Upper lobe of right lung (tissue), 1 donor: ENCODE results near the gene TTC12. TPM values are rescaled to one million over a fixed set of nuclear protein-coding genes. Genes with fewer than 3 reads are reported as not detected.
A peak's percentile ranks its signal among the peaks of the same experiment; 100 is the strongest.

Source experiments
- ATAC-seq: fragments of 200-7000 bp; cut with Tn5 transposase; one replicate; pipeline ENCODE4 v1.9.1; 2020; ENCODE audit warnings: mild to moderate bottlenecking, moderate library complexity
- DNase-seq: peaks from one replicate; pipeline ENCODE4 v3.0.0-alpha.2; 2020
- H3K27ac ChIP-seq: fragments of 200-600 bp; one replicate; pipeline ENCODE4 v1.8.0; 2022
- H3K27me3 ChIP-seq: fragments of 200-600 bp; one replicate; pipeline ENCODE4 v1.8.0; 2022; ENCODE audit warnings: mild to moderate bottlenecking
- H3K36me3 ChIP-seq: fragments of 200-600 bp; one replicate; pipeline ENCODE4 v1.8.0; 2022
- H3K4me1 ChIP-seq: fragments of 200-600 bp; one replicate; pipeline ENCODE4 v1.8.0; 2022
- H3K4me3 ChIP-seq: fragments of 200-600 bp; one replicate; pipeline ENCODE4 v1.8.0; 2022; ENCODE audit warnings: mild to moderate bottlenecking
- H3K9me3 ChIP-seq: fragments of 200-600 bp; one replicate; pipeline ENCODE4 v1.8.0; 2022
- CTCF ChIP-seq: fragments of 200-600 bp; IDR thresholded peaks from one replicate; pipeline ENCODE4 v1.8.0; 2022; ENCODE audit warnings: antibody characterized with exemption
- intact Hi-C: fragments of 100-400 bp; cut with DNase I; formaldehyde crosslinking; loops from one replicate; pipeline ENCODE4 v1.11.0; 2022
- total RNA-seq: library from RNA; stranded (reverse); fragmentation: NEBNext Ultra II Directional; extraction: Animal tissue kit (Norgen Biotek cat#: 25700); gene quantifications from one replicate; pipeline ENCODE4 v1.2.1, GENCODE V29; 2021
- donor health status: DM: no; HTN: yes; CAD: no; lungs with severe emphysema.

TTC12 gene
- total RNA-seq, 1 donor from 2014 or later: 15.3 TPM

- H3K36me3 ChIP-seq: no peaks in the 10 kb centered on the region
- no peak overlapping the region for H3K4me3 ChIP-seq
- H3K27ac ChIP-seq: no peak overlapping the region
- no peak for TF ChIP-seq CTCF
- ATAC-seq: no peak
- no peak for DNase-seq
- no peaks in the 10 kb centered on the region for H3K27me3 ChIP-seq
- intact Hi-C loops: no loop called here
- no peaks in the 10 kb centered on the region for H3K4me1 ChIP-seq
- no peaks in the 10 kb centered on the region for H3K9me3 ChIP-seq
These were observed 63.5 kb downstream of the TTC12 start for GRCh38 chr11:113377681-113378412.

- intact Hi-C loops: no loop called here
- ATAC-seq (no peak), DNase-seq (no peak)
- Histone ChIP-seq H3K4me3 (no peak overlapping the region), H3K9me3 (no peaks in the 10 kb centered on the region), H3K4me1 (no peaks in the 10 kb centered on the region), H3K27ac (no peak overlapping the region), H3K36me3 (no peaks in the 10 kb centered on the region), H3K27me3 (no peaks in the 10 kb centered on the region)
- TF ChIP-seq CTCF: no peak
These were observed 64.3 kb downstream of the TTC12 start for GRCh38 chr11:113378692-113379091.

- ATAC-seq (no peak), DNase-seq (no peak)
- no peaks in the 10 kb centered on the region for H3K9me3 ChIP-seq
- no peaks in the 10 kb centered on the region for H3K4me1 ChIP-seq
- no peak overlapping the region for H3K4me3 ChIP-seq
- no peak overlapping the region for H3K27ac ChIP-seq
- intact Hi-C loops: no loop called here
- no peak for TF ChIP-seq CTCF
- H3K36me3 ChIP-seq: no peaks in the 10 kb centered on the region
- H3K27me3 ChIP-seq: peaks cover 7% of the 10 kb centered on the region
These were observed 67.7 kb downstream of the TTC12 start for GRCh38 chr11:113382121-113382520.

GRCh38 chr11:113384551-113384950, 70.2 kb downstream of the TTC12 start:
- Histone ChIP-seq H3K36me3 (no peaks in the 10 kb centered on the region), H3K27ac (no peak overlapping the region), H3K4me1 (no peaks in the 10 kb centered on the region), H3K4me3 (no peak overlapping the region), H3K9me3 (no peaks in the 10 kb centered on the region), H3K27me3 (peaks cover 29% of the 10 kb centered on the region)
- intact Hi-C loops: no loop called here
- DNase-seq (no peak), ATAC-seq (no peak)
- no peak for TF ChIP-seq CTCF

GRCh38 chr11:113385749-113386148, 71.4 kb downstream of the TTC12 start:
- DNase-seq (no peak), ATAC-seq (peak; percentile 35)
- TF ChIP-seq CTCF: no peak
- intact Hi-C loops: no loop called here
- Histone ChIP-seq H3K36me3 (no peaks in the 10 kb centered on the region), H3K27me3 (peaks cover 40% of the 10 kb centered on the region), H3K4me1 (no peaks in the 10 kb centered on the region), H3K9me3 (no peaks in the 10 kb centered on the region), H3K27ac (no peak overlapping the region), H3K4me3 (no peak overlapping the region)

GRCh38 chr11:113386866-113387265, 72.5 kb downstream of the TTC12 start:
- H3K27me3 ChIP-seq: peaks cover 40% of the 10 kb centered on the region
- no peak overlapping the region for H3K4me3 ChIP-seq
- no peak overlapping the region for H3K27ac ChIP-seq
- no peaks in the 10 kb centered on the region for H3K4me1 ChIP-seq
- H3K36me3 ChIP-seq: no peaks in the 10 kb centered on the region
- ATAC-seq (no peak), DNase-seq (no peak)
- H3K9me3 ChIP-seq: no peaks in the 10 kb centered on the region
- intact Hi-C loops: no loop called here
- TF ChIP-seq CTCF: no peak
